ENCODE results near the gene TPSG1. TPM values are rescaled to one million over a fixed set of nuclear protein-coding genes. Genes with fewer than 3 reads are reported as not detected.

TPSG1 gene
- polyA plus RNA-seq, 1 donor (not counting 4 experiments of a cell fraction or from before 2014, with no cell fraction given), result not detected

DNA sequence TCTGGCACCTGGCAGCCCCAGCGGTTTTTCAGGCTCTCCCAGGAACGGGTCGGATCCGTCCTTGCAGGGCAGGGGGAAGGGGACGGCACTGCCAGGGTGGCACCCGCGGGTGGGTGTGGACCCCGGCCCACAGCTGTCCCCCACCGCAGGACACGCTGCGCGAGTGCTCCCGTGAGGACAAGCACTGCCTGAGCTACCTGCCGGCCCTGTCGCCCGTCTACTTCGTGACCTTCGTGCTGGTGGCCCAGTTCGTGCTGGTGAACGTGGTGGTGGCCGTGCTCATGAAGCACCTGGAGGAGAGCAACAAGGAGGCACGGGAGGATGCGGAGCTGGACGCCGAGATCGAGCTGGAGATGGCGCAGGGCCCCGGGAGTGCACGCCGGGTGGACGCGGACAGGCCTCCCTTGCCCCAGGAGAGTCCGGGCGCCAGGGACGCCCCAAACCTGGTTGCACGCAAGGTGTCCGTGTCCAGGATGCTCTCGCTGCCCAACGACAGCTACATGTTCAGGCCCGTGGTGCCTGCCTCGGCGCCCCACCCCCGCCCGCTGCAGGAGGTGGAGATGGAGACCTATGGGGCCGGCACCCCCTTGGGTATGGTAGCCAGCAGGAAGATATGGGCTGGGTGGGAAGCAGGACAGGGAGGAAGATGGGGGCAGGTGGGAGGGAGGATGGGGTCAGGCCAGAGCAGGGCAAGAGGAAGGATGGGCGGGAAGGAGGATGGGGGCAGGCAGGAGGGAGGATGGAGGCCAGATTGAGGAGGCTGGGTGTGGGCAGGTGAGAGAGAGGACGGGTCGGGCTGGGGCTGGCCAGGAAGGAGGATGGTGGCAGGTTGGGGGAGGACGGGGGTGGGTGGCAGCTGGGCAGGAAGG lies 6.8 kb downstream of the TPSG1 start:
- no peaks in the 10 kb centered on the region for H4K20me1 ChIP-seq (ENCODE audit: control insufficient read depth, extremely low read depth, insufficient read depth, low read length)
- H3K36me3 ChIP-seq (ENCODE audit: control insufficient read depth in 2 of 2, extremely low read depth in 1 of 2, insufficient read depth in 2 of 2, low read length in 2 of 2), result no peaks in the 10 kb centered on the region
- dilution Hi-C loops (cut with MboI; ENCODE audit: extremely low pct_ligation_motif_present, low sequenced_read_pairs), result no loop called here
- H3K4me3 ChIP-seq (ENCODE audit: control insufficient read depth in 2 of 3, extremely low read depth in 1 of 3, insufficient read depth in 2 of 3, low read depth in 1 of 3, low read length in 3 of 3), result no peak overlapping the region
- H3K9me3 ChIP-seq (ENCODE audit: control insufficient read depth, low read depth, low read length), result no peaks in the 10 kb centered on the region
- H3K27ac ChIP-seq (ENCODE audit: control insufficient read depth, insufficient read depth, low read length), result no peak overlapping the region
- no peak overlapping the region for H3K4me2 ChIP-seq (ENCODE audit: control insufficient read depth, extremely low read depth, insufficient read depth, low read depth, low read length)
- no peaks in the 10 kb centered on the region for H3K9me1 ChIP-seq (ENCODE audit: control insufficient read depth, extremely low read depth, insufficient read depth, low read length)
- DNase-seq (ENCODE audit: low read depth, low spot score), result no peak
- H2AFZ ChIP-seq (ENCODE audit: control insufficient read depth, low read length), result no peak overlapping the region
- H3K4me1 ChIP-seq (ENCODE audit: control insufficient read depth, extremely low read depth, insufficient read depth, low read length), result no peaks in the 10 kb centered on the region
- H3K9ac ChIP-seq (ENCODE audit: control insufficient read depth, extremely low read depth, insufficient read depth, low read length), result no peak overlapping the region
- H3K27me3 ChIP-seq (ENCODE audit: control insufficient read depth, extremely low read depth, insufficient read depth, low read length), result peaks cover 5% of the 10 kb centered on the region
- no peak for TF ChIP-seq EZH2 (IDR thresholded peaks at IDR 0.05; ENCODE audit: low read length)
- TF ChIP-seq, protein P1, sequence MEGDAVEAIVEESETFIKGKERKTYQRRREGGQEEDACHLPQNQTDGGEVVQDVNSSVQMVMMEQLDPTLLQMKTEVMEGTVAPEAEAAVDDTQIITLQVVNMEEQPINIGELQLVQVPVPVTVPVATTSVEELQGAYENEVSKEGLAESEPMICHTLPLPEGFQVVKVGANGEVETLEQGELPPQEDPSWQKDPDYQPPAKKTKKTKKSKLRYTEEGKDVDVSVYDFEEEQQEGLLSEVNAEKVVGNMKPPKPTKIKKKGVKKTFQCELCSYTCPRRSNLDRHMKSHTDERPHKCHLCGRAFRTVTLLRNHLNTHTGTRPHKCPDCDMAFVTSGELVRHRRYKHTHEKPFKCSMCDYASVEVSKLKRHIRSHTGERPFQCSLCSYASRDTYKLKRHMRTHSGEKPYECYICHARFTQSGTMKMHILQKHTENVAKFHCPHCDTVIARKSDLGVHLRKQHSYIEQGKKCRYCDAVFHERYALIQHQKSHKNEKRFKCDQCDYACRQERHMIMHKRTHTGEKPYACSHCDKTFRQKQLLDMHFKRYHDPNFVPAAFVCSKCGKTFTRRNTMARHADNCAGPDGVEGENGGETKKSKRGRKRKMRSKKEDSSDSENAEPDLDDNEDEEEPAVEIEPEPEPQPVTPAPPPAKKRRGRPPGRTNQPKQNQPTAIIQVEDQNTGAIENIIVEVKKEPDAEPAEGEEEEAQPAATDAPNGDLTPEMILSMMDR (optimal IDR thresholded peaks at IDR 0.05 in 1 of 3, IDR thresholded peaks at IDR 0.05 in 1 of 3, conservative IDR thresholded peaks at IDR 0.05 in 1 of 3; ENCODE audit: extremely low read depth in 1 of 3, insufficient read depth in 2 of 3, low read length in 3 of 3), result no peak
- H3K79me2 ChIP-seq (ENCODE audit: control insufficient read depth, insufficient read depth, low read length), result no peaks in the 10 kb centered on the region
- FAIRE-seq, result no peak

DNA sequence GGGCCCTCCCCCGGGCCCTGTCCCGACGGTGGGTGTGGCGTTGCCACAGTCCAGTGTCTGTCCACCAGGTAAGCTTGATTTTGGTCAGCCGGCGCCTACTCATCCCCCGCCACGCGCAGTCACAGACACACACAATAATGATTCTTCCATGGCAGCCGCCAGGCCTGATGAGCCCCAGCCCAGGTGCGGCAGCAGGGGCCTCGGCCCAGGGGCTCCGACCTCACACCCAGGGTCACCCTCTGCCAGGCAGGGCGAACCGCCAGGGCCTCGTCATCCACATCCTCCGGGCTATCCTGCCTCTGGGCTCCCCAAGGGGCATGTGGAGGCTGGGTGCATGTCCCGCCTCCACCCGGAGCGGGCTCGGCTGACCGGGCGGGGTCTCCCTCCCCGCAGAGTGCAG lies 7.5 kb downstream of the TPSG1 start:
- no peak for DNase-seq (ENCODE audit: low read depth, low spot score)
- Histone ChIP-seq H3K9me1 (ENCODE audit: control insufficient read depth, extremely low read depth, insufficient read depth, low read length) (no peaks in the 10 kb centered on the region), H2AFZ (ENCODE audit: control insufficient read depth, low read length) (no peak overlapping the region), H3K4me3 (ENCODE audit: control insufficient read depth in 2 of 3, extremely low read depth in 1 of 3, insufficient read depth in 2 of 3, low read depth in 1 of 3, low read length in 3 of 3) (no peak overlapping the region), H3K36me3 (ENCODE audit: control insufficient read depth in 2 of 2, extremely low read depth in 1 of 2, insufficient read depth in 2 of 2, low read length in 2 of 2) (no peaks in the 10 kb centered on the region), H3K4me2 (ENCODE audit: control insufficient read depth, extremely low read depth, insufficient read depth, low read depth, low read length) (no peak overlapping the region), H3K27ac (ENCODE audit: control insufficient read depth, insufficient read depth, low read length) (no peak overlapping the region), H3K79me2 (ENCODE audit: control insufficient read depth, insufficient read depth, low read length) (no peaks in the 10 kb centered on the region), H3K4me1 (ENCODE audit: control insufficient read depth, extremely low read depth, insufficient read depth, low read length) (no peaks in the 10 kb centered on the region), H3K9ac (ENCODE audit: control insufficient read depth, extremely low read depth, insufficient read depth, low read length) (no peak overlapping the region), H3K9me3 (ENCODE audit: control insufficient read depth, low read depth, low read length) (peaks cover 2% of the 10 kb centered on the region), H4K20me1 (ENCODE audit: control insufficient read depth, extremely low read depth, insufficient read depth, low read length) (no peaks in the 10 kb centered on the region), H3K27me3 (ENCODE audit: control insufficient read depth, extremely low read depth, insufficient read depth, low read length) (peaks cover 5% of the 10 kb centered on the region)
- FAIRE-seq, result no peak
- TF ChIP-seq EZH2 (IDR thresholded peaks at IDR 0.05; ENCODE audit: low read length), result no peak
- TF ChIP-seq, protein P1 (optimal IDR thresholded peaks at IDR 0.05 in 1 of 3, IDR thresholded peaks at IDR 0.05 in 1 of 3, conservative IDR thresholded peaks at IDR 0.05 in 1 of 3; ENCODE audit: extremely low read depth in 1 of 3, insufficient read depth in 2 of 3, low read length in 3 of 3), result no peak
- dilution Hi-C loops (cut with MboI; ENCODE audit: extremely low pct_ligation_motif_present, low sequenced_read_pairs), result no loop called here
